ENCODE measurements around the gene OTUB1. TPM values are rescaled to one million over a fixed set of nuclear protein-coding genes. Genes with fewer than 3 reads are reported as not detected.

Gene OTUB1
- polyA plus RNA-seq, 1 donor (not counting 4 experiments of a cell fraction or from before 2014, with no cell fraction given) = 106 TPM

- H3K27ac ChIP-seq (ENCODE audit: control insufficient read depth, insufficient read depth, low read length) = no peak overlapping the region
- peaks cover 4% of the 10 kb centered on the region for H3K4me1 ChIP-seq (ENCODE audit: control insufficient read depth, extremely low read depth, insufficient read depth, low read length)
- H3K79me2 ChIP-seq (ENCODE audit: control insufficient read depth, insufficient read depth, low read length) = no peaks in the 10 kb centered on the region
- no peaks in the 10 kb centered on the region for H3K9me1 ChIP-seq (ENCODE audit: control insufficient read depth, extremely low read depth, insufficient read depth, low read length)
- H3K9ac ChIP-seq (ENCODE audit: control insufficient read depth, extremely low read depth, insufficient read depth, low read length) = no peak overlapping the region
- TF ChIP-seq, protein P1, sequence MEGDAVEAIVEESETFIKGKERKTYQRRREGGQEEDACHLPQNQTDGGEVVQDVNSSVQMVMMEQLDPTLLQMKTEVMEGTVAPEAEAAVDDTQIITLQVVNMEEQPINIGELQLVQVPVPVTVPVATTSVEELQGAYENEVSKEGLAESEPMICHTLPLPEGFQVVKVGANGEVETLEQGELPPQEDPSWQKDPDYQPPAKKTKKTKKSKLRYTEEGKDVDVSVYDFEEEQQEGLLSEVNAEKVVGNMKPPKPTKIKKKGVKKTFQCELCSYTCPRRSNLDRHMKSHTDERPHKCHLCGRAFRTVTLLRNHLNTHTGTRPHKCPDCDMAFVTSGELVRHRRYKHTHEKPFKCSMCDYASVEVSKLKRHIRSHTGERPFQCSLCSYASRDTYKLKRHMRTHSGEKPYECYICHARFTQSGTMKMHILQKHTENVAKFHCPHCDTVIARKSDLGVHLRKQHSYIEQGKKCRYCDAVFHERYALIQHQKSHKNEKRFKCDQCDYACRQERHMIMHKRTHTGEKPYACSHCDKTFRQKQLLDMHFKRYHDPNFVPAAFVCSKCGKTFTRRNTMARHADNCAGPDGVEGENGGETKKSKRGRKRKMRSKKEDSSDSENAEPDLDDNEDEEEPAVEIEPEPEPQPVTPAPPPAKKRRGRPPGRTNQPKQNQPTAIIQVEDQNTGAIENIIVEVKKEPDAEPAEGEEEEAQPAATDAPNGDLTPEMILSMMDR (optimal IDR thresholded peaks at IDR 0.05 in 1 of 3, IDR thresholded peaks at IDR 0.05 in 1 of 3, conservative IDR thresholded peaks at IDR 0.05 in 1 of 3; ENCODE audit: extremely low read depth in 1 of 3, insufficient read depth in 2 of 3, low read length in 3 of 3) = no peak
- no peak for TF ChIP-seq EZH2 (IDR thresholded peaks at IDR 0.05; ENCODE audit: low read length)
- no peak overlapping the region for H3K4me2 ChIP-seq (ENCODE audit: control insufficient read depth, extremely low read depth, insufficient read depth, low read depth, low read length)
- H3K36me3 ChIP-seq (ENCODE audit: control insufficient read depth in 2 of 2, extremely low read depth in 1 of 2, insufficient read depth in 2 of 2, low read length in 2 of 2) = no peaks in the 10 kb centered on the region
- dilution Hi-C loops (cut with MboI; ENCODE audit: extremely low pct_ligation_motif_present, low sequenced_read_pairs) = no loop called here
- FAIRE-seq = no peak
- H3K4me3 ChIP-seq (ENCODE audit: control insufficient read depth in 2 of 3, extremely low read depth in 1 of 3, insufficient read depth in 2 of 3, low read depth in 1 of 3, low read length in 3 of 3) = no peak overlapping the region
- peaks cover 21% of the 10 kb centered on the region for H3K27me3 ChIP-seq (ENCODE audit: control insufficient read depth, extremely low read depth, insufficient read depth, low read length)
- H4K20me1 ChIP-seq (ENCODE audit: control insufficient read depth, extremely low read depth, insufficient read depth, low read length) = no peaks in the 10 kb centered on the region
- no peaks in the 10 kb centered on the region for H3K9me3 ChIP-seq (ENCODE audit: control insufficient read depth, low read depth, low read length)
- no peak overlapping the region for H2AFZ ChIP-seq (ENCODE audit: control insufficient read depth, low read length)
- DNase-seq (ENCODE audit: low read depth, low spot score) = no peak
Observed at GRCh38 chr11:64020976-64021756, 34.9 kb downstream of the OTUB1 start.

DNA sequence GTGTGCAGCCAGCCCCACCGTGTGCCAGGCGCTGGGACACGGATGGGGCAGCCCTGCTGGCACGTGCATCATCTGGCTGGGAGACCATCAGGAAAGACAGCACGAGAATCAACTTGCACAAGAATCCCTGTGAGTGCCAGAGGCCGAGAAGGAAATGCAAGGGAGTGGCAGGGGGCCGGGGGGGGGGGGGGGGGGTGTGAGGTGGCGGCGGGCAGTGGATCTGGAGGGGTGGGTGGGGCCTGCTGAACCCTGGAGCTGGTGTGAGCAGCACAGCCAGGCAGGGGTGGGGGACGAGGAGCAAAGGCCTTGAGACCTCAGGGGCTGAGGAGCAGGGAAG lies 35.5 kb downstream of the OTUB1 start:
- FAIRE-seq (no peak), DNase-seq (ENCODE audit: low read depth, low spot score) (no peak)

More for the DNA sequence above, 35.5 kb downstream of the OTUB1 start:
- no peak overlapping the region for H3K4me2 ChIP-seq (ENCODE audit: control insufficient read depth, extremely low read depth, insufficient read depth, low read depth, low read length)
- H3K4me1 ChIP-seq (ENCODE audit: control insufficient read depth, extremely low read depth, insufficient read depth, low read length) = peaks cover 4% of the 10 kb centered on the region
- dilution Hi-C loops (cut with MboI; ENCODE audit: extremely low pct_ligation_motif_present, low sequenced_read_pairs) = no loop called here
- H3K9me3 ChIP-seq (ENCODE audit: control insufficient read depth, low read depth, low read length) = no peaks in the 10 kb centered on the region
- H4K20me1 ChIP-seq (ENCODE audit: control insufficient read depth, extremely low read depth, insufficient read depth, low read length) = no peaks in the 10 kb centered on the region
- no peak overlapping the region for H3K4me3 ChIP-seq (ENCODE audit: control insufficient read depth in 2 of 3, extremely low read depth in 1 of 3, insufficient read depth in 2 of 3, low read depth in 1 of 3, low read length in 3 of 3)
- no peak for TF ChIP-seq EZH2 (IDR thresholded peaks at IDR 0.05; ENCODE audit: low read length)
- TF ChIP-seq, protein P1 (optimal IDR thresholded peaks at IDR 0.05 in 1 of 3, IDR thresholded peaks at IDR 0.05 in 1 of 3, conservative IDR thresholded peaks at IDR 0.05 in 1 of 3; ENCODE audit: extremely low read depth in 1 of 3, insufficient read depth in 2 of 3, low read length in 3 of 3) = peak in 1 of 3 experiments; percentile 58
- no peak overlapping the region for H3K9ac ChIP-seq (ENCODE audit: control insufficient read depth, extremely low read depth, insufficient read depth, low read length)
- H3K36me3 ChIP-seq (ENCODE audit: control insufficient read depth in 2 of 2, extremely low read depth in 1 of 2, insufficient read depth in 2 of 2, low read length in 2 of 2) = no peaks in the 10 kb centered on the region
- no peaks in the 10 kb centered on the region for H3K9me1 ChIP-seq (ENCODE audit: control insufficient read depth, extremely low read depth, insufficient read depth, low read length)
- H3K27ac ChIP-seq (ENCODE audit: control insufficient read depth, insufficient read depth, low read length) = no peak overlapping the region
- H3K27me3 ChIP-seq (ENCODE audit: control insufficient read depth, extremely low read depth, insufficient read depth, low read length) = peaks cover 23% of the 10 kb centered on the region
- no peaks in the 10 kb centered on the region for H3K79me2 ChIP-seq (ENCODE audit: control insufficient read depth, insufficient read depth, low read length)
- no peak overlapping the region for H2AFZ ChIP-seq (ENCODE audit: control insufficient read depth, low read length)
